GM18867 (cell line): ENCODE measurements around the gene ALB.

ENCODE experiments used
- ATAC-seq: cut with Tn5 transposase; IDR thresholded peaks from one replicate; pipeline ENCODE4 v1.9.1; 2021; ENCODE audit warnings: mild to moderate bottlenecking, moderate library complexity; ENCODE audit not compliant: unreplicated experiment

ALB gene

DNA sequence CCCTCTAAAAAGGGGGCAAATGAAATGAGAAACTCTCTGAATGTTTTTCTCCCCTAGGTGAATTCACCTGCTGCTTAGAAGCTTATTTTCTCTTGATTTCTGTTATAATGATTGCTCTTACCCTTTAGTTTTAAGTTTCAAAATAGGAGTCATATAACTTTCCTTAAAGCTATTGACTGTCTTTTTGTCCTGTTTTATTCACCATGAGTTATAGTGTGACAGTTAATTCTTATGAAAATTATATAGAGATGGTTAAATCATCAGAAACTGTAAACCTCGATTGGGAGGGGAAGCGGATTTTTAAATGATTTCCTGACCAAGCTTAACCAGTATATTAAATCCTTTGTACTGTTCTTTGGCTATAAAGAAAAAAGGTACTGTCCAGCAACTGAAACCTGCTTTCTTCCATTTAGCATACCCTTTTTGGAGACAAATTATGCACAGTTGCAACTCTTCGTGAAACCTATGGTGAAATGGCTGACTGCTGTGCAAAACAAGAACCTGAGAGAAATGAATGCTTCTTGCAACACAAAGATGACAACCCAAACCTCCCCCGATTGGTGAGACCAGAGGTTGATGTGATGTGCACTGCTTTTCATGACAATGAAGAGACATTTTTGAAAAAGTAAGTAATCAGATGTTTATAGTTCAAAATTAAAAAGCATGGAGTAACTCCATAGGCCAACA lies 4.2 kb downstream of the ALB start:
- no peak for ATAC-seq

- ATAC-seq, result no peak
Measured at GRCh38 chr4:73409012-73409862, 5.2 kb downstream of the ALB start.

DNA sequence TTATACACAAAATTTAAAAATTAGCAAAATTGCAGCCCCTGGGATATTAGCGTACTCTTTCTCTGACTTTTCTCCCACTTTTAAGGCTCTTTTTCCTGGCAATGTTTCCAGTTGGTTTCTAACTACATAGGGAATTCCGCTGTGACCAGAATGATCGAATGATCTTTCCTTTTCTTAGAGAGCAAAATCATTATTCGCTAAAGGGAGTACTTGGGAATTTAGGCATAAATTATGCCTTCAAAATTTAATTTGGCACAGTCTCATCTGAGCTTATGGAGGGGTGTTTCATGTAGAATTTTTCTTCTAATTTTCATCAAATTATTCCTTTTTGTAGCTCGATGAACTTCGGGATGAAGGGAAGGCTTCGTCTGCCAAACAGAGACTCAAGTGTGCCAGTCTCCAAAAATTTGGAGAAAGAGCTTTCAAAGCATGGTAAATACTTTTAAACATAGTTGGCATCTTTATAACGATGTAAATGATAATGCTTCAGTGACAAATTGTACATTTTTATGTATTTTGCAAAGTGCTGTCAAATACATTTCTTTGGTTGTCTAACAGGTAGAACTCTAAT lies 6.0 kb downstream of the ALB start:
- ATAC-seq, result no peak

DNA sequence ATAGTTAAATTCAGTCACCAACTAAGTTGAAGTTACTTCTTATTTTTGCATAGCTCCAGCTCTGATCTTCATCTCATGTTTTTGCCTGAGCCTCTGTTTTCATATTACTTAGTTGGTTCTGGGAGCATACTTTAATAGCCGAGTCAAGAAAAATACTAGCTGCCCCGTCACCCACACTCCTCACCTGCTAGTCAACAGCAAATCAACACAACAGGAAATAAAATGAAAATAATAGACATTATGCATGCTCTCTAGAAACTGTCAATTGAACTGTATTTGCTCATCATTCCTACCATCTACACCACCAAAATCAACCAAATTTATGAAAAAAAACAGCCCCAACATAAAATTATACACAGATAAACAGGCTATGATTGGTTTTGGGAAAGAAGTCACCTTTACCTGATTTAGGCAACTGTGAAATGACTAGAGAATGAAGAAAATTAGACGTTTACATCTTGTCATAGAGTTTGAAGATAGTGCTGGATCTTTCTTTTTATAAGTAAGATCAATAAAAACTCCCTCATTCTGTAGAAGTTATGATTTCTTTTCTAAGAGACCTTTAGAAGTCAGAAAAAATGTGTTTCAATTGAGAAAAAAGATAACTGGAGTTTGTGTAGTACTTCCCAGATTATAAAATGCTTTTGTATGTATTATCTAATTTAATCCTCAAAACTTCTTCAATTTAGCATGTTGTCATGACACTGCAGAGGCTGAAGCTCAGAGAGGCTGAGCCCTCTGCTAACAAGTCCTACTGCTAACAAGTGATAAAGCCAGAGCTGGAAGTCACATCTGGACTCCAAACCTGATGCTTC lies 7.0 kb downstream of the ALB start:
- ATAC-seq, result no peak

- ATAC-seq, result no peak
Measured at GRCh38 chr4:73411731-73412414, 7.8 kb downstream of the ALB start.

- ATAC-seq, result no peak
Measured at GRCh38 chr4:73413294-73413755, 9.2 kb downstream of the ALB start.

DNA sequence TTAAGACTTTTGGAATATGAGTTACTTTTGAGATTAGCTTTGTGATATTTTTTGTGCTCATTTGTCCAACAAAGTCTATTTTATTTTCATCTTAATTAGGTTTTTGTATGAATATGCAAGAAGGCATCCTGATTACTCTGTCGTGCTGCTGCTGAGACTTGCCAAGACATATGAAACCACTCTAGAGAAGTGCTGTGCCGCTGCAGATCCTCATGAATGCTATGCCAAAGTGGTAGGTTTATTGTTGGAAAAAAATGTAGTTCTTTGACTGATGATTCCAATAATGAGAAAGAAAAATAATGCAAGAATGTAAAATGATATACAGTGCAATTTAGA lies 10.8 kb downstream of the ALB start:
- ATAC-seq, result no peak

DNA sequence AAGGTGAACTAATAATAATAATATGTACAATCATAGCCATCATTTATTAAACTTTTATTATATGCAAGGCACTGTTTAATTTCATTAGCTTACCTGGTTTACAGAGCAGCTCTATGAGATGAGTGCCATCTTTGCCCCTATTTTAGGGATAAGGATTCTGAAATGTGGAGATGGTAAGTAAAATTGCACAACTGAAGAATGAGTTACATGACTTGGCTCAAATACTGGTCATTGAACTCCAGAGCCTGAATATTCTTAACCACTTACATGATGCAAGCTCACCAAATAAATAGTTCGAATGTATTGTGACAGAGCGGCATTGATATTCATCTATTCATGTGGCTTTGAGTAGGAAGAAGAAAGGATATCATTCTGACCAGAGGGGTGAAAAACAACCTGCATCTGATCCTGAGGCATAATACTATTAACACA lies 11.7 kb downstream of the ALB start:
- no peak for ATAC-seq

- no peak for ATAC-seq
Measured at GRCh38 chr4:73416423-73417087, 12.5 kb downstream of the ALB start.

- ATAC-seq, result no peak
Measured at GRCh38 chr4:73417342-73417741, 13.3 kb downstream of the ALB start.

- no peak for ATAC-seq
Measured at GRCh38 chr4:73417973-73418372, 13.9 kb downstream of the ALB start.

GRCh38 chr4:73418677-73419076 lies 14.6 kb downstream of the ALB start:
- ATAC-seq, result no peak

DNA sequence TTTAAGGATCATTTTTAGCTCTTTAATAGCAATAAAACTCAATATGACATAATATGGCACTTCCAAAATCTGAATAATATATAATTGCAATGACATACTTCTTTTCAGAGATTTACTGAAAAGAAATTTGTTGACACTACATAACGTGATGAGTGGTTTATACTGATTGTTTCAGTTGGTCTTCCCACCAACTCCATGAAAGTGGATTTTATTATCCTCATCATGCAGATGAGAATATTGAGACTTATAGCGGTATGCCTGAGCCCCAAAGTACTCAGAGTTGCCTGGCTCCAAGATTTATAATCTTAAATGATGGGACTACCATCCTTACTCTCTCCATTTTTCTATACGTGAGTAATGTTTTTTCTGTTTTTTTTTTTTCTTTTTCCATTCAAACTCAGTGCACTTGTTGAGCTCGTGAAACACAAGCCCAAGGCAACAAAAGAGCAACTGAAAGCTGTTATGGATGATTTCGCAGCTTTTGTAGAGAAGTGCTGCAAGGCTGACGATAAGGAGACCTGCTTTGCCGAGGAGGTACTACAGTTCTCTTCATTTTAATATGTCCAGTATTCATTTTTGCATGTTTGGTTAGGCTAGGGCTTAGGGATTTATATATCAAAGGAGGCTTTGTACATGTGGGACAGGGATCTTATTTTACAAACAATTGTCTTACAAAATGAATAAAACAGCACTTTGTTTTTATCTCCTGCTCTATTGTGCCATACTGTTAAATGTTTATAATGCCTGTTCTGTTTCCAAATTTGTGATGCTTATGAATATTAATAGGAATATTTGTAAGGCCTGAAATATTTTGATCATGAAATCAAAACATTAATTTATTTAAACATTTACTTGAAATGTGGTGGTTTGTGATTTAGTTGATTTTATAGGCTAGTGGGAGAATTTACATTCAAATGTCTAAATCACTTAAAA lies 15.3 kb downstream of the ALB start:
- no peak for ATAC-seq

- no peak for ATAC-seq
Measured at GRCh38 chr4:73420615-73421014, 16.5 kb downstream of the ALB start.

DNA sequence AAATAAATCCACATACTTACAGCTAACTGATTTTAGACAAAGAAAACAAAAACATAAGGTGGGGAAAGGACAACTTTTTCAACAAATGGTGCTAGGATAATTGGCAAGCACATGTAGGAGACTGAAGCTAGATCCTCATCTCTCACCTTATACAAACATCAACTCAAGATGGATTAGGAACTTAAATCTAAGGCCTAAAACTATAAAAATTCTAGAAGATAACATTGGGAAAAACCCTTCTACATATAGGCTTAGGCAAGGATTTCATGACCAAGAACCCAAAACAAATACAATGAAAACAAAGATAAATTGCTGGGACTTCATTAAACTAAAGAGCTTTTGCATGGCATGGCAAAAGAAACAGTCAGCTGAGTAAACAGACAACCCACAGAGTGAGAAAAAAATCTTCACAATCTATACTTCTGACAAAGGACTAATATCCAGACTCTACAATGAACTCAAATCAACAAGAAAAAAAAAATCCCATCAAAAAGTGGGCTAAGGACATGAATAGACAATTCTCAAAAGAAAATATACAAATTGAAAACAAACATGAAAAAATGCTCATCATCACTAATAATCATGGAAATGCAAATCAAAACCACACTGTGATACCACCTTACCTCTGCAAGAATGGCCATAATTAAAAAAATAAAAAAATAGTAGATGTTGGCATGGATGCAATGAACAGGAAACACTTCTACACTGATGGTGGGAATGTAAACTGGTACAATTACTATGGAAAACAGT lies 17.8 kb downstream of the ALB start:
- no peak for ATAC-seq

GRCh38 chr4:73422458-73422752 lies 18.3 kb downstream of the ALB start:
- ATAC-seq, result no peak

- ATAC-seq, result no peak
Measured at GRCh38 chr4:73423184-73423583, 19.1 kb downstream of the ALB start.

DNA sequence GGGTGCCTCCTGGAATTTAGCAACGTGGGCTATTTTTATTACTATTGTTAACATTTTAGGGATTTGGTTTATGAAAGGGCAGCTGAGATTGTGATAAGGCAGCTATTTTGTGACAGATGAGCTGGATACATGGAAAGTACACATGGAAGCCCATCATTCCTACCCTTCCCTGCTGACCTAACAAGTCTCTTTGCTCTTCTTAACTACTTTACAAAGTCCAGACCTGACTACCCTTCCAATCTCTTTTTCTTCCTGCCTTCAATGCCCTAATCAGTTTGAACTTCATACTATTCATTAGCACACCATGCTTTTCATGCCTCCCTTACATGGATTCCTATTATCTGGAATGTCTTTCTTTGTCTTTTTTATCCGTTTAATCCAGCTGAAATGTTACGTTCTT lies 22.6 kb downstream of the ALB start:
- ATAC-seq, result no peak

GRCh38 chr4:73429118-73429517 lies 25.0 kb downstream of the ALB start:
- ATAC-seq, result no peak
